K562 (cell line): ENCODE data around the gene NIPA2.

ENCODE experiments used
- BCOR ChIP-seq: fragments of 450-650 bp; IDR thresholded peaks from 2 replicates; pipeline ENCODE4 v1.6.1; 2016
- CTBP1 ChIP-seq: fragments of 450-650 bp; IDR thresholded peaks from 2 replicates; pipeline ENCODE4 v1.6.1; 2016; ENCODE audit warnings: borderline replicate concordance
- FOXJ3 ChIP-seq: sonication (generic); formaldehyde crosslinking; IDR thresholded peaks from 2 replicates; pipeline ENCODE4 v1.4.0; 2020; ENCODE audit warnings: mild to moderate bottlenecking, missing genetic modification reagents
- FOXM1 ChIP-seq, 2 experiments: fragments of 450-650 bp in 1 of 2; sonication (generic) in 1 of 2; formaldehyde crosslinking in 1 of 2; IDR thresholded peaks; 2 replicates each; pipeline versions ENCODE4 v1.6.1 to v1.9.0; 2017 to 2022; ENCODE audit warnings: low read depth in 2 of 2, mild to moderate bottlenecking in 2 of 2, missing genetic modification reagents in 1 of 2, moderate library complexity in 1 of 2
- GATAD2A ChIP-seq: fragments of 450-650 bp; IDR thresholded peaks from 2 replicates; pipeline ENCODE4 v1.6.1; 2017
- MAZ ChIP-seq, 2 experiments: fragments of 450-650 bp in 1 of 2; sonication (generic) in 1 of 2; formaldehyde crosslinking; IDR thresholded peaks in 1 of 2; conservative IDR thresholded peaks in 1 of 2; 2 replicates each; pipeline versions ENCODE4 v1.4.0 to v1.5.0; 2020; ENCODE audit warnings: mild to moderate bottlenecking in 1 of 2, missing genetic modification reagents in 1 of 2
- NBN ChIP-seq: fragments of 450-650 bp; IDR thresholded peaks from 2 replicates; pipeline ENCODE4 v1.6.1; 2016; ENCODE audit warnings: low read depth, mild to moderate bottlenecking
- PML ChIP-seq: IDR thresholded peaks from 2 replicates; pipeline ENCODE4 v1.6.1; 2012; ENCODE audit warnings: low read length, inconsistent platforms
- RAD51 ChIP-seq: fragments of 450-650 bp; IDR thresholded peaks from 2 replicates; pipeline ENCODE4 v1.7.1; 2016; ENCODE audit warnings: low read depth, mild to moderate bottlenecking, borderline replicate concordance
- RBM22 ChIP-seq: fragments of 200-400 bp; formaldehyde crosslinking; IDR thresholded peaks from 2 replicates; pipeline ENCODE4 v1.6.1; 2018; ENCODE audit warnings: low read length, low read depth; ENCODE audit not compliant: poor library complexity, severe bottlenecking
- SREBF2 ChIP-seq: sonication (generic); formaldehyde crosslinking; IDR thresholded peaks from 2 replicates; pipeline ENCODE4 v1.4.0; 2020; ENCODE audit warnings: mild to moderate bottlenecking, missing genetic modification reagents
- ZNF274 ChIP-seq: IDR thresholded peaks from 2 replicates; pipeline ENCODE4 v1.6.1; 2011; ENCODE audit warnings: low read depth, mild to moderate bottlenecking, low read length, moderate library complexity, borderline replicate concordance

DNA sequence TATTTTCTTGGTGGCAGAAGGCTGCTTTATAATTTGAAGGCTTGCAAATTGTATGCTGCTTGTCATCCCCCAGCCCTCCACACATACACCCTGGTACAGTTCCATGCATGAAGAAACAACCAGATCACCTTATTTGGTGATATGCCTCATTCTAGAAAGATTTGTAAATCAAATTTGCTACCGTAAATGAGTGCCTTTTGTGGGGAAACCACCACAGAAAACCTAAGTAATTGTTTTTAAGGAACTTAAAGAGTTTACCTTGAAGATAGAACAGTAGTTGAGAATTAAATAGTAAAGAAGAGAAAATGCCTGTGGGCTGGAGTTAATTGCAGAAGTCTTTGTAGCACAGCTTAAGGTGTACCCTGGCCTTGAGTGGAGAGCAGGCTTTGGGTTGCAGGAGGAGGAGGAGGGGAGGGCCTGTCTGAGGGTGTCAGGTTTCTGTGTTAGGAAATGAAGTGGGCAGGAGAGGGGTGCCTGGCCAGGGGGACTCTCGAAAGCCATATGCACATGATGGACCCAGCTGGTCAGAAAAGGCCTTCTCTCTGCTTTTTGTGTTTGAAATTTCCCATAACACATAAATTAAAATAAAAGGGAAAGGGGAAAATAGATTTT, 6.9 kb downstream of the NIPA2 start:
- TF ChIP-seq ZNF274, result no peak
- TF ChIP-seq RAD51, result no peak
- no peak for TF ChIP-seq FOXJ3 (CRISPR knock-in tag)
- no peak for TF ChIP-seq CTBP1
- no peak for TF ChIP-seq GATAD2A
- TF ChIP-seq MAZ (CRISPR knock-in tag; conservative IDR thresholded peaks at IDR 0.05 in 1 of 2, IDR thresholded peaks at IDR 0.05 in 1 of 2), result no peak
- TF ChIP-seq SREBF2 (CRISPR knock-in tag), result no peak
- TF ChIP-seq RBM22, result no peak
- TF ChIP-seq PML, result no peak
- no peak for TF ChIP-seq FOXM1 (IDR thresholded peaks at IDR 0.05; ENCODE audit: low read depth)
- TF ChIP-seq FOXM1 (CRISPR knock-in tag; IDR thresholded peaks at IDR 0.05; ENCODE audit: low read depth), result no peak
- no peak for TF ChIP-seq BCOR
- no peak for TF ChIP-seq NBN
